HG03045 (cell line): ENCODE results near the gene WRNIP1.

Source experiments
- ATAC-seq: cut with Tn5 transposase; IDR thresholded peaks from one replicate; pipeline ENCODE4 v1.9.1; 2021; ENCODE audit warnings: mild to moderate bottlenecking, moderate library complexity; ENCODE audit not compliant: unreplicated experiment

Gene WRNIP1

DNA sequence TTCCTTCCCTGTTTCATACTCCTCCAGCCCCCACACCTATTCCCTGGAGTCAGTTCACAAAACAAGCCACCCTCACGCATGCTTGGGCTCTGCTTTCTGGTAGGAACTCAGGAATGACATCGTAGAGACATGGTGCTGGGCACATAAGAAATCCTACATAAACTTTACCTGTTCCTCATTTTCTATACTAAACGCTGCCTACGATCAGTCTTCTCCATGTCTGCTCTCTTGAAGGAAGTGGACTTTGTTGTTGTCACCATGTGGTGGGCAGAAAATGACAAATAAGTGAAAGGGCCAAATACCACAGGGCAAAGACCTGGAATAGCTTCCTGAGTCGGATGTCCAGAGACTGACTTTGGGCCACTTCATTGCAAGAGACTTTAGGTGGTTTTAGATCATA is 24.6 kb upstream of the WRNIP1 start:
- ATAC-seq = no peak

- no peak for ATAC-seq
Observed at GRCh38 chr6:2741756-2742155, 23.4 kb upstream of the WRNIP1 start.

- ATAC-seq = no peak
Observed at GRCh38 chr6:2743280-2744208, 21.6 kb upstream of the WRNIP1 start.

DNA sequence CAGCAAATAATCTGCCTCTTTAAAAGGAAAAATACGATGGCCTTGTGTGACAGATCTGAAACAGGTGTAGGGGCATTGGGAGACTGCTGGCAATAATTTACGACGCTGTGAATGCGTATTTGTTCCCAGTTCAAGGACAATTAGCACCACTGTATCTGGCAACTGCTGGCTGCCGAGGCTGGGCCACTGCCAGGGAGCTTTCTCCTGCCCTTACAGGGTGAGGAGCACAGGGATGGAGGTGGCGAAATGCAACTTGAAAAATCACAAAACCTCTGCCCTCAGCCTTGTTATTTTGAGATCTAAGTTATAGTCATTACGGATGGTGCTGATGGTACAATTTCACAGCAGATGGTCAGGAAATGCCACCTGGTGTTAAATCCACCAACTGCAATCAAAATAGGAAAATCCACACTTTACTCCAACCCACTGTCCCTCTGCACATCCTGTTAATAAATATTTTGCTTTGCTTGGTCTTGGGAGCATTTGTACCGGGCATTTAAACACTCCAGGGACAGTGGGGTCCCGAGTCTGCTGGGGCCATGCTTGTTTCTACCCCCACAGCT is 20.9 kb upstream of the WRNIP1 start:
- ATAC-seq = no peak

DNA sequence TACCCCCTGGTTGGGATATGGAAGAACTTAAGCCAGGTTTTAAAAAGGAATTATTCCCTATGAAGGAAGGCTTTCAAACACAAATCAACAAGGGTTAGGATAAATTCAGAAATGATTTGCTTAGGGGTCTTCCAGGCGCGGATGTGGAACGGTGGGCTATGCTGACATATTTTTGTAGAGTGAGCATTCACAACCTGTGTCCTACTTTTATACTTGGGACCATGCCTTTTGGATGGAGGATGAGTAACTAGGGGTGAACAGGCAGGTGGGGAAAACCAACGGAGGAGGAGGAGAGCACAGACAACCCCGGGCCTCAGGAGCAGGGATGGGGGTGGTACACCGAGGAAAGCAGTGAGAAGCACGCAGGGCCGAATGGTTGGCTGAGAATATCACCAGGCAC is 20.4 kb upstream of the WRNIP1 start:
- no peak for ATAC-seq

DNA sequence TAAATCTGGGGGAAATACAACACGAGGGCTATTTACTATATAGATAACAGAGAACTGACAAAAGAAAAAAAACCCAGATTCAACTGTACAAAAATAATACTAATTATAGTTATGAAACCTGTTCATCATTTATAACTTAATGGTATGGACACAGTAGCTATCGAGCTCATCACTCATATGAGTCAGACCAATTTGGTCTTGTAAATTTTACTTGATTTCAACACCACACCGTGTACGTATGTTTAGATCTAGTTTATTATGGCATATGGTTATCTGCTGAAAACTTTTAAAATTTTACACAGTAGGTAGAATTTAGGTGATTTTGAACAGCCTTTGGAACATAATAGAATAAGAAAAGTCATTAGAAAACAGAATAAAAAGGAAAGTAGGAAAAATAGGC is 19.9 kb upstream of the WRNIP1 start:
- no peak for ATAC-seq

DNA sequence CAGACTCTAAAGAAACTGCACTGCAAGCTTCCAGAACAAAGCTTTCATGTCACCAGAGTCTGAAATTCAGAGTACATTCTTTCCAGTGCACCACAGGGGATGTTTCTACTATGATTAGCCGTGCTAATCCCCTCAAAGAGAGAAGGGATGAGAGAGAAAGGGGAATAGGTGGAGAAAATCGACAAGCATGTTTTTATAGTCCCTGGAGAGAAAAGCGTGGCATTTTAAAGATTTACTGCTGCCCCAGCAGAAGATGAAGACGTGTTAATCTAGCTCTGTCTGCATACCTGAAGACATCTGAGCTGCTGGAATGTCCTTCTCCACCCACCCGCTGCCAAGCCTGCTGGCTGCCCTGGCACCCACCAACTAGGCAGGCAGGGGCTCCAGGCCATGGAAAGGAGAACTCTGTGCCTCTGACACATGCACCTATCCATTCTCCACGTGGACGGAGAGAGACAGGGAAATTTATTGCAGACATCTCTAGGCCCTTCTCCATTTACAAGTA is 18.6 kb upstream of the WRNIP1 start:
- ATAC-seq = no peak

GRCh38 chr6:2748183-2748582 is 17.0 kb upstream of the WRNIP1 start:
- ATAC-seq = no peak

DNA sequence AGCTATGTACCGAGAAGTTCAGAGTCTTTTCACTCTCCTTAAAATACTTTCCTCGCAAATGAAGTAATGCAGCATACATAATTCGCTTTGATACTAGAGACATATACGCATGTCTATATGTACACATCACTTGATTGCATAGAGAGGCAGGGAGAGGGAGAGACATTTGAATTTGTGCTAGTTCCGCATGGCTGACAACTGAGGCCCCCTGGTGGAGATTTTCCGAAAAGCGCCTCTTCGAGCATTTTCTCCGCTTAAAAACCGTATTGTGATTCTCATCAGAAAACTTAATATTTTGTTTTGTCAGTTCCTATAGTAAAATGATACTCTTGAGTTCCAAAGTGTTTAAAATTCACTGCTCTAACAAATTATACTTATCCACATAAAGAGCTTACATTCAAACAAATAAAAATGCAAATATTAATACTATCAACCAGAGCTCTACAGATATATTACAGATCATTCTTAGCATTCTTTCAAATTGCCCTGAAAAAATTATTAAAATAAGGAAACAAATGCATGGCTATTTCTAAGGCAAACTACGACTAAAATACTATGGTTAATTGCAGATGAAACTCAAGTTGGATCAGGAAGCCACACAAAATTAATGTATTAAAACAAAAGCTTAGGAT is 15.1 kb upstream of the WRNIP1 start:
- no peak for ATAC-seq

DNA sequence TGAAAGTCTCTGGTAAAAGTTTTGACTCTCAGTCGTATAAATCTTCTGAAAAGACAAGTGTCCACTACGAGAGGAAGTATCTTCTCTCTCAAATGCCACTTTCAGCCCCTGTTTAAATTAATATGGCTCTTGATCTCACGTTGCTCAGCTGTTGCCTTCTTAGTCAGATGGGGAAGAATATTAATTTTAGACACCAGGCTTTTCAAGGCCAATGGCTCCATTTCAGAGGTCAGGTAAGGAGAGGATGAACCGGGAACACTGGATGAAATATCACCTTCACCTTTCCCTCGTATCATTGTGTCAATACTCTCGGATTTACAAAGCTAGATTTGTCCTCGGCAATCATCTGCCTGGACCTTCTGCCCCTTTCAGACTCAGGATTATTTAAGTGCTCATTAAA is 14.4 kb upstream of the WRNIP1 start, which contains the start of gene MYLK4:
Gene MYLK4, minus strand, starts transcription at position 91 of the 400 bp plus-strand sequence. CDS start 1,628 bp downstream, outside the sequence.
- no peak for ATAC-seq

GRCh38 chr6:2751871-2752270 is 13.3 kb upstream of the WRNIP1 start:
- ATAC-seq = no peak

- ATAC-seq = no peak
Observed at GRCh38 chr6:2752477-2753109, 12.6 kb upstream of the WRNIP1 start.

DNA sequence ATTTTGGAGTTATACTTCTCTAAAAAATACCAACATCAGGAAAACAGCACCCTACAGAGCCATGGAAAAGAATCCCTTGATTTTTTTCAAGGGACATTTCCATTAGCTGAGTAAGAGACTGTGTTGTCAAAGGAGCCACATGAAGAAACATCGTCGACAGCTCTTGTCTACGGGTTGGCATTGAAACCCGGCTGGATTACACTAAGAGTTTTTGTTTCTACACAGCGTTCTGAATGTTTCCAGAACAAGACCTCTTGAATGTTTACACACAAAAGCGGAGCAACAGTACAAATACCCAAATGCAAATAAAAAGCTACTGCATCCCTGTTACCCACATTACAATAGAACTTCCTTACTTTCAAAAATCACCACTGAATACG is 12.1 kb upstream of the WRNIP1 start:
- no peak for ATAC-seq

GRCh38 chr6:2753743-2754142 is 11.4 kb upstream of the WRNIP1 start:
- ATAC-seq = no peak

- ATAC-seq = no peak
Observed at GRCh38 chr6:2754393-2754792, 10.8 kb upstream of the WRNIP1 start.

- ATAC-seq = no peak
Observed at GRCh38 chr6:2754911-2755310, 10.3 kb upstream of the WRNIP1 start.

DNA sequence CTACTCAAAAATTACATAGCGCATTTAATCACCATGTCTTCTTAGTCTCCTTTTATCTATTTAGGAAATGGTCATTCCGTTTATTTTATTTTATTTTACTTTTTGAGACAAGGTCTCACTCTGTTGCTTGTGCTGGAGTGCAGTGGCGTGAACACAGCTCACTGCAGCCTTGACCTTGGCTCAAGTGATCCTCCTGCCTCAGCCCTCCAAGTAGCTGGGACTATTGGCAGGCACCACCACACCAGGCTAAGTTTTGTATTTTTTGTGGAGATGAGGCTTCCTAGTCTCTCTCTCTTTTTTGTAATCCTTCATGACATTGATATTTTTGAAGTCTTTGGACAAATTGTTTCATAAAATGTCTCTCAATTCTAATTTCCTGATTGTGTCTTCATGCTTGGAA is 9.7 kb upstream of the WRNIP1 start:
- ATAC-seq = no peak

GRCh38 chr6:2756241-2756640 is 9.0 kb upstream of the WRNIP1 start:
- no peak for ATAC-seq

GRCh38 chr6:2756687-2757224 is 8.4 kb upstream of the WRNIP1 start:
- ATAC-seq = no peak

DNA sequence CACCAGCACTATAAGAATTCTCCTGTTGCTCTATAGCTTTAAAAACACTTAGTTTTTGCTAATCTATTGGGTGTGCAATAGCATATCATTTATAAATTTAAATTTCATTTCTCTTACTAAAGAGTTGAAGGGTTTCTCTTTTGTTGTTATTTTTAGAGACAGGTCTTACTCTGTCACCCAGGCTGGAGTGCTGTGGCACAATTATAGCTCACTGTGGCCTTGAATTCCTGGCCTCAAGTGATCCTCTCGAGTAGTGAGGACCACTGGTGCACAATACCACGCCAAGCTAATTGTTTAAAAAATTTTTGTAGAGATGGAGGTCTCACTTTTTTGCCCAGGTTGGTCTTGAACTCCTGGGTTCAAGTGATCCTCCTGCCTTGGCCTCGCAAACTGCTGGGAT is 6.2 kb upstream of the WRNIP1 start:
- no peak for ATAC-seq
